AG09319 (cell line): Measurements from ENCODE around the gene TREML2.
A peak's percentile ranks its signal among the peaks of the same experiment; 100 is the strongest.

Source experiments
- DNase-seq: peaks from one replicate; pipeline ENCODE4 v3.0.0-alpha.2; 2010; ENCODE audit warnings: low read depth; ENCODE audit errors: extremely low read depth
- CTCF ChIP-seq: IDR thresholded peaks from 2 replicates; pipeline ENCODE4 v1.5.1; 2011; ENCODE audit warnings: low read depth, mild to moderate bottlenecking, inconsistent platforms, low read length, moderate library complexity

TREML2 gene

DNA sequence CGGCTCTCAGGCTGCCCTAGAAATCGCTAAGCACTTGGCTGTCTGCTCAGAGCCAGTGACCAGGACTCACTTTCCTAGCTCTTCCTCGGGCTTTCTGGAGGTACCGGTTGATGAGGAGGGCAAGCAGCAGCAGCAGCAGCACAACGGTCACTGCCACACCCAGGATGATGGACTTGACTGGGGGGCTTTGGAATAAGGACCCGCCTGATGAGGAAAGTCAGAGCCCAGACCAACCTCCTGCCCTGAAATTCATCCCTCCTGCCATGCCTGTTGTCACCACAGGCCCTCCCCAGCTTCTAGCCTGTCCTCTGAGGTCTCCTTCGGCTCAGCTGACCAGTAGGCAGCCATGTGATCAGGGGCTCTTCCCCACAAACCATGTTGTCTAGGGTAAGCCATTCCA lies 16.2 kb downstream of the TREML2 start:
- TF ChIP-seq CTCF, result no peak
- no peak for DNase-seq

- TF ChIP-seq CTCF, result peak; percentile 76
Observed at GRCh38 chr6:41182069-41183034, 18.6 kb downstream of the TREML2 start.

DNA sequence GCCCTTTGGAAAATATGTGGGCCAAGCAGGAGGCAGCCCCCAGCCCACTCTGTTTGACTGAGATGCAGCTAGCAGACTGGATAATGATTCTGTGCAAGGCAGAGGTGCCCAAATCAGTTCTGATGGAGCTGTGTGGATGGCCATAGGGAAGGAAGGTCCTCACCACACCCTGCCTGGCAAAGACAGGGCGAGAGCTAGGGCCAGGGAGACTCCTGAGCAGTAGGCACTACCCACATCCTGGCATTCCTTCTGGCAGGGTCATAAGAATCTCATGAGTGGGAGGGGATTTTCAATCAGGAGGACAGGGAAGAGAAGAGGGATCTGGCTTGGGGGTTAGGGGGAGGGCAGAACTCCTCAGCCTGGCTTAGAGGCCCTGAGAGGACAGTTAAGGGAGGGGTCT lies 19.4 kb downstream of the TREML2 start:
- no peak for DNase-seq
- TF ChIP-seq CTCF, result no peak

More at GRCh38 chr6:41182069-41183034, 18.6 kb downstream of the TREML2 start:
- peak; percentile 42 for DNase-seq

DNA sequence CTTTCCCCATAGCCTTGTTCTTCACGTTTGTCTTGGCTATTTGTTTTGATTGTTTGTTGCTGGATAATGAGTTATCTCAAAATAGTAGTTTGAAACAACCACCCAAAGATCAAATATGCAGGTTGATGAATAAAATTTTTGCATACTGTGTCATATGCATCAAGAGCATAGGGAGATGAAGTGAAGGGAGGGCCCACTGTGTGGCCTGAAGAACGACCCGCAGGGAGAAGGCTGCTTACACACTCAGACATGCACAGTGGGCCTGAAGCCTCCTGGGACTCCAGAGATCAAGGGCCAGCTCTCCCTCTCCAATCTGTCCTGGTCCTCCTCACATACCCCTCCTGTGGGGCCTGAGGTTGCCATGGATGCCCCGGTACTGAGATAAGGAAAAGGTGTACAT lies 21.8 kb downstream of the TREML2 start:
- no peak for DNase-seq
- TF ChIP-seq CTCF, result no peak

- DNase-seq, result no peak
- no peak for TF ChIP-seq CTCF
Observed at GRCh38 chr6:41177695-41178094, 23.3 kb downstream of the TREML2 start.

GRCh38 chr6:41177287-41177686 lies 23.7 kb downstream of the TREML2 start:
- TF ChIP-seq CTCF, result no peak
- no peak for DNase-seq

DNA sequence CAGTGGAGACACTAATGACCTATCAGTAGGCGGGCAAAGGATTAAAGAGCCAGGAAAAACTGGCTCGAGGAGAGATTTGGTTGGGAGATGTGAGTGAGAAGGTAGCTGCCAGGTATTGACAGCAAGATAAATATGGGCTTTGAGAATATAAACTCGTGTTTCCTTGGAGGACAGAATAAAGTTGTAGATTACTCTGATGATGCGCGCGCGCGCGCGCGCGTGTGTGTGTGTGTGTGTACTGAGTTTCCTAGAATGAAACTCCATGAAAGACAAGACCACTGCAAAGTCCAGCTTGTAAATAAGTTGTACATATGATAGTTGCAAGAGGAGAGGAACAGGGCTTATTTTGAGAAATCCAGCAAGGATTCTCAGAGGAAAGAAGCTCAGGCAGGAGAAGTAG lies 24.8 kb downstream of the TREML2 start:
- TF ChIP-seq CTCF, result no peak
- DNase-seq, result no peak
